ENCODE data around the gene UCN.

DNA sequence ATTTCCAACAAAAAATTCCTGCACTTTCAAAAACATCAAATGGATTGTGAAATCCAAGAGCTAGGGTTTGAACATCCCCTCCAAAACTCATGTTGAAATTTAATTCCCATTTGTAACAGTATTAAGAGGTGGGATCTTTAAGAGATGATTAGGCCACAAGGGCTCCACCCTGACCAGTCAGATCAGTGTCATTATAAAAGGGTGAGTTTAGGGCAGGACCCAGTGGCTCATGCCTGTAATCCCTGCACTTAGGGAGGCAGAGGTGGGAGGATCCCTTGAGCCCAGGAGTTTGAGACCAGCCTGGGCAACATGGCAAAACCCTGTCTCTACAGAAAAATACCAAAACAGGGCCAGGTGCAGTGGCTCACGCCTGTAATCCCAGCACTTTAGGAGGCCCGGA is 39.4 kb upstream of the UCN start:
- TF ChIP-seq CTCF (IDR thresholded peaks at IDR 0.05; ENCODE audit: low read depth, low read length, poor library complexity, severe bottlenecking) = no peak
- no peak for TF ChIP-seq EZH2phosphoT487 (IDR thresholded peaks at IDR 0.05; ENCODE audit: borderline replicate concordance, low read length)
